SJSA1 (cell line): ENCODE results near the gene PTGR1. TPM values are rescaled to one million over a fixed set of nuclear protein-coding genes. Genes with fewer than 3 reads are reported as not detected.
"Not testable (repeated sequence)": the region's sequence is repeated elsewhere in the genome, so short reads cannot be mapped to it uniquely, and the experiment has no call there.

ENCODE experiments used
- DNase-seq, 2 experiments: peaks; one replicate each; pipeline ENCODE4 v3.0.0-alpha.2; 2015 to 2020; ENCODE audit warnings: low spot score in 2 of 2, low read depth in 1 of 2
- H3K27ac ChIP-seq: fragments of 250-450 bp; sonication (Bioruptor Pico); 2 replicates; pipeline ENCODE4 v1.5.1; 2020; ENCODE audit warnings: mild to moderate bottlenecking, moderate library complexity
- H3K27me3 ChIP-seq: fragments of 250-450 bp; sonication (Bioruptor Pico); replicated peaks from 2 replicates; pipeline ENCODE4 v1.5.1; 2020; ENCODE audit warnings: mild to moderate bottlenecking, moderate library complexity
- H3K36me3 ChIP-seq: fragments of 250-450 bp; sonication (Bioruptor Pico); 2 replicates; pipeline ENCODE4 v1.5.1; 2020; ENCODE audit warnings: mild to moderate bottlenecking
- H3K4me1 ChIP-seq: fragments of 250-450 bp; sonication (Bioruptor Pico); replicated peaks from 2 replicates; pipeline ENCODE4 v1.6.1; 2021; ENCODE audit warnings: mild to moderate bottlenecking
- H3K4me3 ChIP-seq: fragments of 250-450 bp; sonication (Bioruptor Pico); 2 replicates; pipeline ENCODE4 v1.5.1; 2020; ENCODE audit warnings: mild to moderate bottlenecking
- H3K9me3 ChIP-seq: fragments of 250-450 bp; sonication (Bioruptor Pico); replicated peaks from 2 replicates; pipeline ENCODE4 v1.5.1; 2020; ENCODE audit warnings: mild to moderate bottlenecking
- total RNA-seq: library from RNA; depleted of rRNA; stranded (reverse); fragments of >200 nt; shearing (Covaris generic); gene quantifications from 2 replicates; pipeline ENCODE4 v1.2.3, GENCODE V29; 2014

The PTGR1 gene
- total RNA-seq, 1 experiment from 2014 or later, result 86.8 TPM

- H3K36me3 ChIP-seq, result peaks cover 10% of the 10 kb centered on the region
- no peaks in the 10 kb centered on the region for H3K27me3 ChIP-seq
- H3K9me3 ChIP-seq, result no peaks in the 10 kb centered on the region
- H3K4me3 ChIP-seq, result no peak overlapping the region
- H3K27ac ChIP-seq, result no peak overlapping the region
- peaks cover 4% of the 10 kb centered on the region; the same call in 1 of the 2 replicates for H3K4me1 ChIP-seq
- peak in 1 of 2 experiments; percentile 10 for DNase-seq
These were observed 2.0 kb upstream of the PTGR1 start for GRCh38 chr9:111601237-111602018.

- peak overlapping the region; percentile 46 for H3K4me3 ChIP-seq
- H3K4me1 ChIP-seq, result peaks cover 4% of the 10 kb centered on the region; the same call in 1 of the 2 replicates
- DNase-seq, result no peak
- H3K27me3 ChIP-seq, result no peaks in the 10 kb centered on the region
- H3K27ac ChIP-seq, result no peak overlapping the region
- H3K9me3 ChIP-seq, result no peaks in the 10 kb centered on the region
- H3K36me3 ChIP-seq, result peaks cover 23% of the 10 kb centered on the region
These were observed 502 bp upstream of the PTGR1 start for GRCh38 chr9:111599955-111600343.

GRCh38 chr9:111598733-111599091 lies 735 bp downstream of the PTGR1 start:
- H3K9me3 ChIP-seq, result no peaks in the 10 kb centered on the region
- peak in 1 of 2 experiments; percentile 28 for DNase-seq
- H3K36me3 ChIP-seq, result peaks cover 24% of the 10 kb centered on the region
- H3K4me1 ChIP-seq, result peaks cover 4% of the 10 kb centered on the region; the same call in 1 of the 2 replicates
- no peaks in the 10 kb centered on the region for H3K27me3 ChIP-seq
- H3K27ac ChIP-seq, result 0 out of 2 replicates have a peak overlapping the region, but pooled peaks have one; percentile 23
- peak overlapping the region; percentile 46 for H3K4me3 ChIP-seq

GRCh38 chr9:111597852-111598732 lies 1.4 kb downstream of the PTGR1 start:
- H3K9me3 ChIP-seq, result no peaks in the 10 kb centered on the region
- DNase-seq, result peak in 1 of 2 experiments; percentile 29
- 0 out of 2 replicates have a peak overlapping the region, but pooled peaks have one; percentile 23 for H3K27ac ChIP-seq
- peaks cover 4% of the 10 kb centered on the region; the same call in 1 of the 2 replicates for H3K4me1 ChIP-seq
- no peaks in the 10 kb centered on the region for H3K27me3 ChIP-seq
- peaks cover 28% of the 10 kb centered on the region for H3K36me3 ChIP-seq
- H3K4me3 ChIP-seq, result peak overlapping the region; percentile 46

- Histone ChIP-seq H3K27ac (no peak overlapping the region), H3K4me1 (no peaks in the 10 kb centered on the region), H3K4me3 (no peak overlapping the region), H3K9me3 (no peaks in the 10 kb centered on the region), H3K36me3 (peaks cover 28% of the 10 kb centered on the region), H3K27me3 (no peaks in the 10 kb centered on the region)
- DNase-seq, result no peak
These were observed 10.6 kb downstream of the PTGR1 start for GRCh38 chr9:111588846-111589245.

GRCh38 chr9:111586378-111586777 lies 13.1 kb downstream of the PTGR1 start:
- Histone ChIP-seq H3K36me3 (peaks cover 40% of the 10 kb centered on the region), H3K9me3 (no peaks in the 10 kb centered on the region), H3K4me1 (no peaks in the 10 kb centered on the region), H3K27me3 (no peaks in the 10 kb centered on the region), H3K4me3 (no peak overlapping the region), H3K27ac (no peak overlapping the region)
- DNase-seq, result no peak

GRCh38 chr9:111582888-111583287 lies 16.6 kb downstream of the PTGR1 start:
- Histone ChIP-seq H3K9me3 (no peaks in the 10 kb centered on the region), H3K4me1 (no peaks in the 10 kb centered on the region)
- no peak for DNase-seq

GRCh38 chr9:111572950-111573604 lies 26.4 kb downstream of the PTGR1 start:
- Histone ChIP-seq H3K4me1 (no peaks in the 10 kb centered on the region), H3K4me3 (no peak overlapping the region), H3K27ac (no peak overlapping the region), H3K36me3 (peaks cover 82% of the 10 kb centered on the region), H3K27me3 (no peaks in the 10 kb centered on the region), H3K9me3 (peaks cover 8% of the 10 kb centered on the region)
- DNase-seq, result no peak

More at GRCh38 chr9:111582888-111583287, 16.6 kb downstream of the PTGR1 start:
- Histone ChIP-seq H3K27me3 (no peaks in the 10 kb centered on the region), H3K4me3 (no peak overlapping the region), H3K36me3 (peaks cover 53% of the 10 kb centered on the region), H3K27ac (no peak overlapping the region)

- DNase-seq, H3K27me3 ChIP-seq, H3K4me1 ChIP-seq, H3K27ac ChIP-seq, H3K4me3 ChIP-seq, H3K9me3 ChIP-seq: not testable (repeated sequence)
- H3K36me3 ChIP-seq, result peaks cover 65% of the 10 kb centered on the region
These were observed 31.3 kb downstream of the PTGR1 start for GRCh38 chr9:111568127-111568526.

- no peak for DNase-seq
- no peaks in the 10 kb centered on the region for H3K4me1 ChIP-seq
- peaks cover 53% of the 10 kb centered on the region for H3K36me3 ChIP-seq
- no peak overlapping the region for H3K27ac ChIP-seq
- H3K4me3 ChIP-seq, result no peak overlapping the region
- no peaks in the 10 kb centered on the region for H3K27me3 ChIP-seq
- H3K9me3 ChIP-seq, result peaks cover 8% of the 10 kb centered on the region
These were observed 33.2 kb downstream of the PTGR1 start for GRCh38 chr9:111566234-111566633.

- H3K27me3 ChIP-seq, result no peaks in the 10 kb centered on the region
- H3K27ac ChIP-seq, result no peak overlapping the region
These were observed 38.2 kb downstream of the PTGR1 start for GRCh38 chr9:111561165-111561719.

GRCh38 chr9:111559000-111559610 lies 40.3 kb downstream of the PTGR1 start:
- H3K4me3 ChIP-seq, result no peak overlapping the region
- no peaks in the 10 kb centered on the region for H3K4me1 ChIP-seq
- H3K27me3 ChIP-seq, result no peaks in the 10 kb centered on the region
- H3K9me3 ChIP-seq, result peaks cover 2% of the 10 kb centered on the region; the same call in 1 of the 2 replicates
- peaks cover 12% of the 10 kb centered on the region for H3K36me3 ChIP-seq
- no peak for DNase-seq
- H3K27ac ChIP-seq, result no peak overlapping the region

More at GRCh38 chr9:111561165-111561719, 38.2 kb downstream of the PTGR1 start:
- no peak overlapping the region for H3K4me3 ChIP-seq
- no peak for DNase-seq
- peaks cover 2% of the 10 kb centered on the region; the same call in 1 of the 2 replicates for H3K9me3 ChIP-seq
- H3K36me3 ChIP-seq, result peaks cover 16% of the 10 kb centered on the region
- no peaks in the 10 kb centered on the region for H3K4me1 ChIP-seq

GRCh38 chr9:111555425-111555824 lies 44.0 kb downstream of the PTGR1 start:
- DNase-seq, H3K9me3 ChIP-seq, H3K36me3 ChIP-seq, H3K4me3 ChIP-seq, H3K4me1 ChIP-seq, H3K27me3 ChIP-seq, H3K27ac ChIP-seq: not testable (repeated sequence)
